Measurements from ENCODE around the gene DCLRE1B.

DCLRE1B gene

DNA sequence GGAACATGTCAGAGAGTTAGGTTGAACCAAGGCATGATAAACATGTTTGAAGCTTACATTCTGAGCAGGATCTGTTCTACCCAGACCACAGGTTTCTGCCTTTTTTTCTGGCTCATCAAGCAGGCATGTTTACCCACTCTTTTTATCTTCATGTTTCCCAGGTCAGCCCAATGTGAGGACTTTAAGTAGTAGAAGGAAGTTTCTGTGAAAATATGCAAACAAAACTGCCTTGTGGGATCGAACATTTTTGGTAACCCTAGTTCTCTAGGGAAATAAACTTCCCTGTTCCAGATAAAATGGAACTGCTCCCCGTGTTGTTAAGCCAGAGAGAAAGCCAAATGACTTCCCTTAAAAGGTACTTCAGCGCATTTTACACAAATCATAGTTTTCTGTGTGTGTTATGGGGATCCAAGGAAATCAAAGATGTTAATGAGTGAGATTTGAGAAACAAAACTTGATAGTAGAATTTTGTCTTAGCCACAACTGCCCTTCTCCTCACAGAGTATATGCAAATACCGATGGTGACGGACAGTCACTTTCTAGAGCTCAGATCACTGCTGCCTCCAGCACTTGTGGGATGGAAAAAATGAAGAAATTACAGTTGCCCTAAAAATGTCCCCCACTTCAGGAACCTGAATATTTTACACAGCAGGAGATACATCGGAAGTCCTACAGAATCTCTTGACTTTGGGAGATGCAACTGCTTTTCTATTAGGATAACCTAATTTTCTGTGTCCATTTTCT lies 23.2 kb downstream of the DCLRE1B start:
- no peak for DNase-seq (ENCODE audit: low read depth)

DNA sequence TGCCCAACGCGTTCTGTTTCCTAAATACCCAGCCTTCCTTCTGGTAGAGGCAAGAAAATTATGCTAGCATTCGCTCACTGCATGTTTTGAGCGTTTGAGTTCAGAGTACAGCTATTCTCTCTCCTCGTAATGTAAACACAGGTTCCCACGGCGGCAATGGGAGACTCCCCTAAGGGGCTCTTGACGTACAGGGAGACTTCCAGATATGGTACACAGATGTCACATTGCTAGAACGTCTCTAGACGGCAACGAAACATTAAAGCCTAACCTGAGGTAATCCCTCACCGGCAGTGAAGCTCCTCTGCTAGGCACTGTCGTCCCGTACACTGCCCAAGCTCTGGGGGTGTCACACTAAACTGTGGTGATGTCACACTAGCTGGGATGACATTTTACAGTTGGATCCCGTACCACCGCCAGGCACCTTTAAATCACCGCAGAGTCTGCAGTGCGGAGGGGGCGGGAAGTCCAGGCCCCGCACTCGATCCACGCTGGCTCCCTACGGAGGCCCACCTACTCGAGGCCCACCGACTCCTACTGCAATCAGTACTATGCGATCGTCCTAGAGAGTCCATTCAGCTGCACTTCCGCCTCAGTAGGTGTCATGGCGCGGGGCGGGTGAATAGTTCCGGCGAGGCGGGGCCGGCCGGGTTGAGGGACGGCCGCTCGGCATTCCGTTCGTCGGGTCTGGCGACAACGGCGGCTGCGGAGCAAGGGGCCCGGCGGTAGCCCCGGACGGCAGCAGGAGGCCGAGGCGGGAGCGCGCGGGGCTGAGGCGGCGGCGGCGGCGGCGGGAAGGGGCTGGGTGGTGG lies 24.0 kb downstream of the DCLRE1B start, which contains the start of gene HIPK1:
Gene HIPK1 (plus strand): TSS at position 384 of the 809 bp plus-strand sequence.
- DNase-seq (ENCODE audit: low read depth), result peak; percentile 82

DNA sequence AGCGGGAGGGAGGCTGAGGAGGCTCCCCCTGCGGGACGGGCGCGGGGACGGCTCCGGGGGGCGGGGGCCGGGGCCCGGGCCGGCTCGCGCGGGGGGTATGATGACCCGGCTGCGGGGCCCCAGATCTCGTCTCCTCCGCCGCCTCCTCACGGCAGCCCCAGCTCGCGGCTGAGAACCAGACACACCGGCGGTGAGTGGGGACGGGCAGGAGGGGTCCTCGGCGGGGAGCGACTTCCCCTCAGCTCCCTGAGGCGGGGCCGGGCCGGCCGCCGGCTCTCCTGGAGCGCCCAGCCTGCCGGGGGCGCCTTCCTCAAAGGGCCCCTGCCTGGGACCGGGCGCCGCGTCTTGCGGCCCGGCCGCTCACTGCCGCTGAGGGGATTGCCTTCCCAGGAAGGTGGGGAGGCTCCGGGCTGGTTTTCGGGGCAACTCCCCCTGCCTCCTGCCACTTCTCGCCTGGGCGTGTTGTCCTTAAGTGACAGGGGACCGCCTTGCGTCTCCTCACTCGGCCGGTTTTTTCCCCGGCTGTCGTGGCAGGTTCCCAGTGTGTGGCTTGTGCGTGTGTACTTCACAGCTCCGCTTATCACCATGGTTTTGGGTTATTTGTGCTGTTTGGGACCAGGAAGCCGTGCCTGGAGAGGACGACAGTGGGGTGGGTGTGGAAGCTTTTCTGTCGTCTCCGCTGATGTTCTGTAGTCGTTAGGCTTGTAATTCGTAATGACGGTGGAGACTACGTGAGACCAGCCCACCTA lies 24.8 kb downstream of the DCLRE1B start:
- no peak for DNase-seq (ENCODE audit: low read depth)

DNA sequence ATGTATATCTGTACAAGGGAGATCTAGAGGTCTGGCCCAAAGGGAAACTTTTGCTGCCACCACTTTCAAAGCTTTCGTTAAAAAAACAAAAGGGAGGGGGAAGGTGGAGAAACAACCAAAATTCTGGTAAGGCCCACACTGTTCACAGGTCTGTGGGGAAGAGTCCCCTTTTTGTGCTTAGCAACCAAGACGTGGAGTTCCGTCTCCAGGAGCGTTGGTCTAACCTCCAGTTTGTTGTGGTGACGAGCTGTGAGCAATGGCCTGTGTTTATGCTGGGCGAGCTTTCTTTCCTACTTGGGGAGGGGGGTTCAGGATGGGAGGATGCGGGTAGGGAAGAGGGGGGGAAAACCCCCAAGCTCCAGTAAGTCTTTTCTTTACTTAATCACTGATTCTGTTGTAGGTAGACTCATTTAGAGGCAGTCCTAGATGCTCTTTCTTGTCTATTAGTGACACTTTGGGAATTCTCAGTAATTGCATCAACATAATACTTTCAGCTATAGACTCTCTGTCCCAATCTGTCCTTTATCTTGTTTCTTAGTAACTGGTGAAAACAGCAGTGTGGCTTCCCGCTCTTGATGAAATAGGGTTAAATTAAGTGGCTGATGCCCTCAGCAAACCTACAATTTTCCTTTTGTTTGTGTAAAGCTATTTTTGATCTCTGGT lies 25.5 kb downstream of the DCLRE1B start:
- DNase-seq (ENCODE audit: low read depth), result peak; percentile 72

DNA sequence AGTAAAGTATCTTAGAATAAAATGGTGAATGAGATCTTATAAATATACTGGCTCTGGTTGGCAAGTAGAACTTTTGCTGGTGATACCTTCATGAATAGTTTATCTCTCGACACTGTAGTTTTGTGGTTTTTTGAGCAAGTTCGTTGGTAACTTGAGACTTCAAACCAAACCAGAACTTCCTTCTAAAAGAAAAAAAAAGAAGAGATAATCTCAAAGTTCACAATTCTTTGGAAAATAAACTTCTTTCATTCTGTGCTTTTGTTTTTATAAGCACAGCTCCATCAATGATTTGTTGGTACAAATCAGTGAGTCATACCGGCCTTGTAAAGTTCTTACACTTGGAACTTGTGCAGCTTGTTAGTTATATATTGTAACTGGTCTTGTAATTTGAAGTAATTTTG lies 26.3 kb downstream of the DCLRE1B start:
- peak; percentile 33 for DNase-seq (ENCODE audit: low read depth)

DNA sequence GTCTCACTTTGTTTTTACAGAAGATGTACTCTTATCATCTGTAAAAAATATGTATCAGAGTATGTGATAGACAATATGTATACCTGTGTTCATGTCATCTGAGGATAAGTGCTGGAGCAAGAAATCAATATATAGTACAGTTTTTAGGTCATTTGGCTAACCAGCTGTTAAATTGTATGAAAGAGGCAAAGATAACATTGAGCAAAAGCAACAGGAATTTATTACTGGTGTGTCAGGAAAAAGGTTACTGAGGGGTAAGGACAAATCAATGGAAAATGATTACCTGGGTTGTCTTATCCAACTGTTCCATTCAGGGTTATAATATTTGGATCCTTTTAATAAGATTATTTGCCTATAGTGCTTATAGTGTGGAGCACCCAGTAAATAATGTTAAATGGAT lies 28.9 kb downstream of the DCLRE1B start:
- DNase-seq (ENCODE audit: low read depth), result no peak

DNA sequence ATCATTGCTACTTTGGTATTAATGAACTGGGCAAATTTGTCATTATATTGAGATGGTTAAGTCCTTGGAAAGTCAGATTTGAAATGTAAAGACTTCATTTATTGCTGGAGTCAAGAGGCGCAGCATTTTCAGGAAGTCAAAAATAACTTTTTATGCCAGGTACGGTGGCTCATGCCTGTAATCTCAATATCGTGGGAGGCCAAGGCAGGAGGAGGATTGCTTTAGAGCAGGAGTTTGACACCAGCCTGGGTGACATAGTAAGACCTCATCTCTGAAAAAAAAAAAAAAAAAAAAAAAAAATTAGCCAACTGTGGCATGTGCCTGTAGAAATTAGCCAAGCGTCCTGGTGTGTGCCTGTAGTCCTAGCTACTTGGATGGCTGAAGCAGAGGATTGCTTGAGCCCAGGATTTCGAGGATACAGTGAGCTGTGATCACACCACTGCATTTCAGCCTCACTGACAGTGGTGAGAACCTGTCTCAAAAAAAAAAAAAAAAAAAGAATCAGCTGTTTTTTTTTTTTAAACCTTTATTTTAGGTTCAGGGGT lies 29.5 kb downstream of the DCLRE1B start:
- no peak for DNase-seq (ENCODE audit: low read depth)

DNA sequence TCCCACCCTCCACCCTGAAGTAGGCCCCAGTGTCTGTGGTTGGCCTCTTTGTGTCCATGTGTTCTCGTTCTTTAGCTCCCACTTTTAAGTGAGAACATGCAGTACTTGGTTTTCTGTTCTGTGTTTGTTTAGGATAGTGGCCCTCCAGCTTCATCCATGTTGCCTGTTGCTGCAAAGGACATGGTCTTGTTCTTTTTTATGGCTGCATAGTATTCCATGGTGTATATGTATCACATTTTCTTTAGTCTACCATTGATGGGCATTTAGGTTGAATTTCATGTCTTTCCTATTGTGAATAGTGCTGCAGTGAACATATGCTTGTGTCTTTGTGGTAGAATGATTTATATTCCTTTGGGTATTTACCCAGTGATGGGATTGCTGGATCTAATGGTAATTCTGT lies 30.1 kb downstream of the DCLRE1B start:
- no peak for DNase-seq (ENCODE audit: low read depth)

DNA sequence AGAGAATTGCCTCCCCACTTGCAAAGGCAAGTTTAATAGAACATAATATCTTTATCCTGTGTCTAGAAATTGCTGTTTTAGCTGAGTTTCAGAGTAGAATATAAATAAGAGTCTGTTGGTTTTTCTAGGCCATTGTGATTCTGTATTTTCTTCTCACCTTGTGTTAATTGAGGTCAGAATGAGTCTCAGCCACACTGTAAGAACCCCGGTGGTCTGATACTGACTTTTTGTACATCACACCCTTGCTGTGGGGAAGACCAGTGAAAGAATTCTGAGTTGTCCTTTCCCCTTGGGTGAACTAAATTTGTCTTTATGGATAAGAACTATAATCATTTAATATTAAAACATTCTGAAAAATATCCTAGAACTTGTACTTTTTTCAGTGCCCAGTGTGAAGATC lies 30.8 kb downstream of the DCLRE1B start:
- DNase-seq (ENCODE audit: low read depth), result no peak

DNA sequence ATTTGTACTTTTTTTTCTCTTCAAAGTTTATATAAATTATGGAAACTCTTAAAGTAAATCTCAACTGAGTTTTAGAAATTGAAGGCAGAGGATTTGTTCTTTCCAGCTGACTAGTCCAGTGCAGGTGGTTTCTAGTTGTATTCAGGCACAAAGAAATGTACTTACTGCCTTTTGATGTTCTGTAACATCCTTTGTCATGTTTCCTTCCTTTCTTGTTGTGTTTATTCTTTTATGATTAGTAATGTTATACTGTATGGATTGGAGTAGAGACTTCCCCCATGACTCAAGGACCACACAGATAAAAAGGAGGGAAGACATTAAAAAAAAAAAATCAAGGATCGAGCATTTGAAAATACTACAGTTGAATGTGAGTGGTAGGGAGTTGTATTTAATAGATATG lies 32.0 kb downstream of the DCLRE1B start:
- no peak for DNase-seq (ENCODE audit: low read depth)

DNA sequence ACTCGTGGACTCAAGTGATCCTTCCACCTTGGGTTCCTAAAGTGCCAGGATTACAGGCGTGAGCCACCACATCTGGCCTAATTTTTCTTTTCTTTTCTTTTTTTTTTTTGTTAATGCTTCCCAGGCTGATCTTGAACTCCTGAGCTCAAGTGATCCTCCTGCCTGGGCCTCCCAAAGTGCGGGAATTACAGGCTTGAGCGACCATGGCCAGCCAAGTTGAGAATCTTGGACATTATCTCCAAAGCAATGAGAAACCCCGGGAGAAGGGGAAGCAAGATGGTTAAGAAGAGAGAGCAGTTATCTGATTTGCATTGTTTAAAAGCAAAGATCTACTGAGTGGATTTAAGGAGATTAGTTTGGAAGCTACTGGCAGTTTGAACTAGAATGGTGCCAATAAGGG lies 33.1 kb downstream of the DCLRE1B start:
- no peak for DNase-seq (ENCODE audit: low read depth)

DNA sequence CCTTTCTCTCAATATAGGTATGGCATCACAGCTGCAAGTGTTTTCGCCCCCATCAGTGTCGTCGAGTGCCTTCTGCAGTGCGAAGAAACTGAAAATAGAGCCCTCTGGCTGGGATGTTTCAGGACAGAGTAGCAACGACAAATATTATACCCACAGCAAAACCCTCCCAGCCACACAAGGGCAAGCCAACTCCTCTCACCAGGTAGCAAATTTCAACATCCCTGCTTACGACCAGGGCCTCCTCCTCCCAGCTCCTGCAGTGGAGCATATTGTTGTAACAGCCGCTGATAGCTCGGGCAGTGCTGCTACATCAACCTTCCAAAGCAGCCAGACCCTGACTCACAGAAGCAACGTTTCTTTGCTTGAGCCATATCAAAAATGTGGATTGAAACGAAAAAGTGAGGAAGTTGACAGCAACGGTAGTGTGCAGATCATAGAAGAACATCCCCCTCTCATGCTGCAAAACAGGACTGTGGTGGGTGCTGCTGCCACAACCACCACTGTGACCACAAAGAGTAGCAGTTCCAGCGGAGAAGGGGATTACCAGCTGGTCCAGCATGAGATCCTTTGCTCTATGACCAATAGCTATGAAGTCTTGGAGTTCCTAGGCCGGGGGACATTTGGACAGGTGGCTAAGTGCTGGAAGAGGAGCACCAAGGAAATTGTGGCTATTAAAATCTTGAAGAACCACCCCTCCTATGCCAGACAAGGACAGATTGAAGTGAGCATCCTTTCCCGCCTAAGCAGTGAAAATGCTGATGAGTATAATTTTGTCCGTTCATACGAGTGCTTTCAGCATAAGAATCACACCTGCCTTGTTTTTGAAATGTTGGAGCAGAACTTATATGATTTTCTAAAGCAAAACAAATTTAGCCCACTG lies 35.5 kb downstream of the DCLRE1B start:
- no peak for DNase-seq (ENCODE audit: low read depth)

DNA sequence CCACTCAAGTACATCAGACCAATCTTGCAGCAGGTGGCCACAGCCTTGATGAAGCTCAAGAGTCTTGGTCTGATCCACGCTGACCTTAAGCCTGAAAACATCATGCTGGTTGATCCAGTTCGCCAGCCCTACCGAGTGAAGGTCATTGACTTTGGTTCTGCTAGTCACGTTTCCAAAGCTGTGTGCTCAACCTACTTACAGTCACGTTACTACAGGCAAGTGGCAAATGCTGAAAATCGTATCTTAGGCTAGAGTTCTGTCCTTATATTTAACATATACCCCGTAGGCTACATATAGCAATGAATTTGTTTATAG lies 36.1 kb downstream of the DCLRE1B start:
- DNase-seq (ENCODE audit: low read depth), result no peak

DNA sequence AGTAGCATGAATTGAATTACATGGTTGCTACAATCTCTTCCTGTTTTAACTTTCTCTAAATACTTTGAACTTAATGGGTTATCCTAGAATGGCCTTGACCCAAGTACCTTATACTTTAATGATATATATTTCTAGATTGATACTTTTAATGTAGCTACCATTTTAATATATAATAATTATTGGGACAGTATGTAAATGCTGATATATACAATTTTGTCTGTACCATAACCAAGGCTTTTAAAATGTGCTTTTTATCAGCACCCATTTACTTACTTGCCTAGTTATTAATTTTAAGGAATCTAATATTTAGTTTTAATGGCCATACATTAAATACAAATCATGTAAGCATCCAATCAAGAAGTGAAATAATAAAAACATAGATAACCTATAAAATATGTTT lies 37.4 kb downstream of the DCLRE1B start:
- no peak for DNase-seq (ENCODE audit: low read depth)

DNA sequence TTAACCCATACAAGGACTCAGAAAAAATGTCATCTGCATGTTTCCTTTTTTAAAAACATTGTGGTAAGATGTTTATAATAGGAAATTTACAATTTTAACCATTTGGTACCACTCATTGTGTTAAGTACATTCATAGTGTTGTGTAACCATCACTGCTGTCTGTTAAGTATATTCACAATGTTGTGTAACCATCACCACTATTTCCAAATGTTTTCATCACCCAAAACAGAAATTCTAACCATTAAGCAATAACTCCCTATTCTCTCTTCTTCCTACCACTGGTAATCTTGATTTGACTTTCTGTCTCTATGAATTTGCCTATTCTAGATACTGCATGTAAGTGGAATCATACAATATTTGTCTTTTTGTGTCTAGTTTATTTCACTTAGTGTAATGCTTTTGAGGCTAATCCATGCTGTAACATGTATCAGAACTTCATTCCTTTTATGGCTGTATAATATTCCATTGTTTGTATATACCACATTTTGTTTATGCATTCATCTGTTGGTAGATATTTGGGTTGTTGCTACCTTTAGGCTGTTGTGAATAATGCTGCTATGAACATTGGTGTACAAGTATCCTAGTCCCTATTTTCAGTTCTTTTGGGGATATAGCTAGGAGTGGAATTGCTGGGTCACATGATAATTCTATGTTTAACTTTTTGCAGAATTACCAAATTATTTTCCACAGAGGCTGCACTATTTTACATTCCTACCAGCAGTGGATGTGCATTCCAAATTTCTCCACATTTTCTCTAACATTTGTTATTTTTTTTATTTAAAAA lies 38.1 kb downstream of the DCLRE1B start:
- no peak for DNase-seq (ENCODE audit: low read depth)

DNA sequence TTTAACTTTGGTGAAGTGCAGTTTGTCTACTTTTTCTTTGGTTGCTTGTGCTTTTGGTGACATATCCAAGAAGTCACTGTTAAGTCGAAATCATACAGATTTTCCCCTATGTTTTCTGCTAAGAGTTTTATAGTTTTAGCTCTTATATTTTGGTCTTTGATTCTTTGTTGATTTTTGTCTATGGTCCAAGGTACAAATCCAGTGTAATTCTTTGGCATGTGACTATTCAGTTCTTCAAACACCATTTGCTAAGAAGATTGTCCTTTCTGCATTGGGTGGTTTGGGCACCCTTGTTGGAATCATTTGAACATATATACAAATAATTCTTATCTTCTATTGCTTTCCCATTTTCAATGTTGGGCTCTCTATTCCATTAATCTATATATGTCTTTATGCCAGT lies 40.2 kb downstream of the DCLRE1B start:
- DNase-seq (ENCODE audit: low read depth), result no peak

DNA sequence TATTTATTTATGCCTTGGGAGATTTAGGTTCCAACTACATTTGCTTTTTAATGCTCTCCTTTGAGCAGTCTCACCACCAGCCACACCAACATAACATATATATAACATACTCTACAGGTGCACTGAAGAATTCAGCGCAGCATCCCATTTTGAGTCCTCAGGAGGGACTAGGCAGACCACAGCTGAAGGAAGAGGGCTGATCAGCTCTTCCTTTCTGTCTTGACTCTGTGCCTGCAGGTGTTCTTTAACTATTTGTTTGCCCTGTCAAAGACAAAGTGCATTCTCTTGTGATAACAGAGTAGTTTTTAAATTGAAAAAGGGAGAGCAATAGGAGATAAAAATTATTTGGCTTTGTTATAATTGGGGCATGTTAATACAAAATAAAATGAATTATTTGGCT lies 41.0 kb downstream of the DCLRE1B start:
- no peak for DNase-seq (ENCODE audit: low read depth)

DNA sequence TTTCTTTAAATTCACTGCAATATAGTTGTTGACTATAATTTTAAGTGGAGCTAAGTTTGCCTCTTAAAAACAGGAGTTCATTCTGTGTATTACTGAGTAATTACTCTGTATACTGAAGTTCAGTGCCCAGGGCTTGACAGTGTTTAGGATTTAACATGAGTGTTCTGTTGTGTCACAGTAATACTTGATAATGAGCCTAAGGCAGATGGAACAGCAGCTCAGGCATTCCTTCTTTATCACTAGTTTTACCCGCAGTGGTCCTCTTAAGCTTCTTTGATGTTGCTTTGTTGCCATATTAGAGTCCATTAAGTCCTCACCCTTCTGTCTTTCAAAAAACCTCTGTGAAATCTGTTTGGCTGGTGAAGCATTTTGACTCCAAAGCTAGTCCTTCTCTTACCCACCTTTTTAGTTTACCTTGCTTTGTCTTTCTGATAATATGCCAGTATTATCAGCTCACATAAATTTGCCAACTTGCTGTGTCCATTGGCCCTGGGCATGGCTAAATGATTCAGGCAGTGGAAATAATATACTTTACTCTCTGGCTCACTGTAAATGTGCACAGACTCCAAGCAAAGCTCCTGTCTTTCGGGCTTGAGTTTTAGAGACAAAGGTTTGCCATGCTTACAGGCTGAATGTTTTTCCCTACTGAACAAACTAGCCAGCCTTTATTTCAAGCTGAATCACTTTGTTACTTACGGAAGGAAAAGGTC lies 41.7 kb downstream of the DCLRE1B start:
- DNase-seq (ENCODE audit: low read depth), result no peak

DNA sequence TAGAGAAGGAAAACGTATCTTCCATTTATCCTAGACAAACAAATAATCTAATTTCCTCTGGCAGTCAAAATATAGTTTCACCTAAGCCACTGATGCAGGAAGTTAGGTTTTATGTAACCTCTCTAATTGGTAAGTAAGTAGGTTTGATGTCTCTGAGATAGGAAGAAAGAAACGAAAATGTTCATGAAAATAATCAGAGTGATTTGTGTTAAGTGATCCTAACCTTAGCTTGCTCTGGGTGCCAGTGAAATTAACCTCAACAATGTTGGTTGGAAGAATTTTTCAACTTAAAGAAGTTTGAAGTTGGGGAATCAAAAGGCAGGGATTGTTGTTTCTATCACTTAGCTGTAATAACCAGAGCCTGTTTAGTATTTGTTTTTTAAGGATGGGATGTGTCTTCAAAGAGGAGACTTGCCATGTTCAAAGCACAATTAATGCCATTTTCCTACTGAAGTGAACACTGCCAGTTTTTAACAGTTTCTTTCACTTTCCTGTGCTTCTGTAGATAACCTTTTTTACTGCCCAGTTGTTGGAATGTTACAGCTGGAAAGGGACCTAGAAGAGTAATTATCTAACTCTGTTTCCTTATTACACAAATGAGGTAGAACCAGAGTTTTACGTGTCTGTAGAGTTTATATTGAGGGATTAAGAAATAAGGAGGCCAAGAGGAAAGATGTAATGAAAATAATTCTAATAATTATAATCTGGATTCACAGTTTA lies 42.4 kb downstream of the DCLRE1B start:
- no peak for DNase-seq (ENCODE audit: low read depth)
